Hematopoietic multipotent progenitor cell treated with erythropoietin and hydrocortisone succinate and interleukin-3 and kit ligand, for 15 days (in vitro differentiated cells): ENCODE data around the gene CMIP.
"Not testable (repeated sequence)": the region's sequence is repeated elsewhere in the genome, so short reads cannot be mapped to it uniquely, and the experiment has no call there.

ENCODE experiments used
- DNase-seq: peaks from one replicate; pipeline ENCODE4 v3.0.0-alpha.2; 2015; ENCODE audit warnings: low spot score

CMIP gene

GRCh38 chr16:81421536-81421935 is 23.1 kb upstream of the CMIP start:
- DNase-seq: no peak

- not testable (repeated sequence) for DNase-seq
Observed at GRCh38 chr16:81422153-81422552, 22.5 kb upstream of the CMIP start.

- DNase-seq: no peak
Observed at GRCh38 chr16:81424771-81425170, 19.8 kb upstream of the CMIP start.

- no peak for DNase-seq
Observed at GRCh38 chr16:81427219-81427618, 17.4 kb upstream of the CMIP start.

- no peak for DNase-seq
Observed at GRCh38 chr16:81429045-81429521, 15.5 kb upstream of the CMIP start.

GRCh38 chr16:81431554-81432353 is 12.9 kb upstream of the CMIP start:
- DNase-seq: no peak

- no peak for DNase-seq
Observed at GRCh38 chr16:81432937-81433557, 11.6 kb upstream of the CMIP start.

GRCh38 chr16:81435103-81435502 is 9.5 kb upstream of the CMIP start:
- DNase-seq: no peak

- DNase-seq: no peak
Observed at GRCh38 chr16:81435567-81435966, 9.0 kb upstream of the CMIP start.

GRCh38 chr16:81436386-81436785 is 8.2 kb upstream of the CMIP start:
- DNase-seq: no peak

- no peak for DNase-seq
Observed at GRCh38 chr16:81437865-81438264, 6.7 kb upstream of the CMIP start.

- no peak for DNase-seq
Observed at GRCh38 chr16:81440888-81441761, 3.5 kb upstream of the CMIP start.

- DNase-seq: no peak
Observed at GRCh38 chr16:81442220-81442915, 2.2 kb upstream of the CMIP start.

GRCh38 chr16:81442916-81443687 is 1.5 kb upstream of the CMIP start:
- DNase-seq: no peak

GRCh38 chr16:81443688-81444447 is 740 bp upstream of the CMIP start:
- no peak for DNase-seq

GRCh38 chr16:81445143-81445961 is 744 bp downstream of the CMIP start:
- DNase-seq: peak; percentile 21

GRCh38 chr16:81445966-81446906 is 1.6 kb downstream of the CMIP start:
- no peak for DNase-seq

GRCh38 chr16:81446907-81447268 is 2.3 kb downstream of the CMIP start:
- no peak for DNase-seq
